HG03442 (cell line): ENCODE results near the gene SULF2.

Source experiments
- ATAC-seq: cut with Tn5 transposase; IDR thresholded peaks from one replicate; pipeline ENCODE4 v1.9.1; 2021; ENCODE audit warnings: mild to moderate bottlenecking, moderate library complexity; ENCODE audit not compliant: unreplicated experiment

Gene SULF2

DNA sequence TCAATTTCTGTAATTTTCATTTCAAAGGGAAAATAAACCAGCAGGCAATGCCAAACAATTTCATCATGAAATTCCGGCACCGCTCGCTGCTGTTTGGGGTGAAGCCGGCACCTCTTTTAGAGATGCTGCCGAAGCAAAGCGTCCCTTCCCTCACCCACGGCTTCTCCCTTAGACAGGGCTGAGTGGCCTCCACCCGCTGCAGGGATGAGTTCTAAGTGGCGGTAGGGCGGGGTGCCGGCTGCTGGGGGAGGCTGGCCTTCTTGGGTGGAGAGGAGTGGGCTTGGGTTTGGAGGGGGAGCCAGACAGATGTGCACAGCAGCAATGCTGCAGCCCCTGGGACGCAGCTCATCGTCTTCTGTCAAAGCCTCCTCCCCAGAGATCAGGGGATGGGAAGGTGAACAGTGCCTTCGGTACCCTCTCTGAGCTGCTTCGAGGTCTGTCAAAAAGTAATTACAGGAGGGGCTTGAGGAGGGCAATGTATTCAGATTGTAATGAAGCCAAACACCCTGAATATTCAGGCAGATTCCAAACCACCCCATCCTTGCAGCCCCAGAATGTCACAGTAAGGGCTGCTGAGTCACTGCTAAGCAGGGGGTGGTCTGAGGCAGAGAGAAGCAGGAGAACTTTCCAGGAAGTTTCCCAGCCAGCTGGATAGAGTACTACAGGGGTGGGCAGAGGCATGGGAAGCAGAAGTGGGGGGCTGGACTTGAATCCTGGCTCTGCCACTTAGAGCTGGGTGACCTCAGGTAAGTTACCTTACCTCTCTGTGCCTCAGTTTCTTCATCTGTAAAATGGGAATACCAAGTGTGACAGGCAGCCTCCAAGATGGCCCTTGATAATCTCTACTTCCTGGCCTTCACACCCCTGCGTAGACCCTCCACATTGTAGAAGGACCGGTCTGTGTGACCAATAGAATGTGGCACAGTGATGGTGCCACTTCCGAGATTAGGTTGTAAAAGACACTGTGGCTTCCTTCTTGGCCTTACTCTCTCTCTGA is 96.6 kb downstream of the SULF2 start:
- no peak for ATAC-seq

DNA sequence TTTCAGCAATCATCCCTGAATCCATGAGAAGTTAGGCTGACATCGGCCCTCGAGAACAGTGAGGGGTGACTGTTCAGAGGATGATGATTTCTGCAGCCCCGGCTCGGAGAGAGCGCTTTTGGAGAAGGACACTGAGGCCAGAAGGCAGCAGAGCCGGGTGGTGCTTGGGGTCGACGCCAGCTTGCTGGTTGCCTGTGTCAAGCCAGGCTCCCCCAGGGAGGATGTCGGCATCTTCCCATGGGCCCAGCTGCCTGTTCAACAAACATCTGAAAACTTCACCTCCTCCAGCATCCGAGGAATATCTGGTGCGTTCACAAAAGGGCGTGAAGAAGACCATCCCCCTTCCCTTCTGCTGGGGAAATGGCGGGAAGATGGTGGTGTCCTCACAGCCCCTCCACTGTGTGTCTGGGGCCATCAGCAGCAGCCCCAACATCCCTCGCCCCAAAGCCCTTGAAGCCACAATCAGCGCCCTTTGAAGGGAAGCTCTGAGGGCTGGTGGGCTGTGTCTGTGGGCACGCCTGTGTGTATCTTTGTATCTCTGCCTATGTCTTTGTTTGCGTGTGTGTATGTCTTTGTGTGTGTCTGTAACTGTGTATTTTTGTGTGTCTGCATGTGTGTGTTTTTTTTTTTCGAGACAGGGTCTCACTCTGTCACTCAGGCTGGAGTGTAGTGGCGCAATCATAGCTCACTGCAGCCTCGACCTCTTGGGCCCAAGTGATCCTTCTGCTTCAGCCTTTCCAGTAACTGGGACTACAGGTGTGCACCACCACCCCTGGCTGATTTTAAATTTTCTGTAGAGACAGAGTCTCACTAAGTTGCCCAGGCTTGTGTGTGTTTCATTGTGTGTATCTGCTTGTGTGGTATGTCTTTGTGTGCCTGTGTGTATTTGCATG is 97.9 kb downstream of the SULF2 start:
- ATAC-seq, result no peak

DNA sequence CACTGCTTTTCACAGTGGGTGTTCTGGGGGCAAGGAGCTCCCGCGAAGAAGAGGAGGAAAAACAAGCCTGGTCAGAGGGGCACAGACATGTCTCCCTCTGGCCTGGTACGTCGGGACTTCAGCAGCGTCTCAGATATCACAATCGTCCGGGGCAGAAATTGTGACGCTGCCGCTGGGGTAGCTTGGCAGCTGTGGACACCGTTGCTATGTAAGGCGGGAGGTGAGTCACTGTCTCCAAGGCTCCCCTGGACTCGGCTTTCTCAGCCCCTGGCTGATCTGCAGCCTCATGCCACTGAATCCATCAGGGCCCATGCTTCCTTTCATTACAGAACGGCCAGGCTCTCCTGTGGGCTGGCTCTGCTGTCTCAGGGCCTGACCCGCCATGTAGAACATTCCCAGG is 98.7 kb downstream of the SULF2 start:
- ATAC-seq, result no peak

DNA sequence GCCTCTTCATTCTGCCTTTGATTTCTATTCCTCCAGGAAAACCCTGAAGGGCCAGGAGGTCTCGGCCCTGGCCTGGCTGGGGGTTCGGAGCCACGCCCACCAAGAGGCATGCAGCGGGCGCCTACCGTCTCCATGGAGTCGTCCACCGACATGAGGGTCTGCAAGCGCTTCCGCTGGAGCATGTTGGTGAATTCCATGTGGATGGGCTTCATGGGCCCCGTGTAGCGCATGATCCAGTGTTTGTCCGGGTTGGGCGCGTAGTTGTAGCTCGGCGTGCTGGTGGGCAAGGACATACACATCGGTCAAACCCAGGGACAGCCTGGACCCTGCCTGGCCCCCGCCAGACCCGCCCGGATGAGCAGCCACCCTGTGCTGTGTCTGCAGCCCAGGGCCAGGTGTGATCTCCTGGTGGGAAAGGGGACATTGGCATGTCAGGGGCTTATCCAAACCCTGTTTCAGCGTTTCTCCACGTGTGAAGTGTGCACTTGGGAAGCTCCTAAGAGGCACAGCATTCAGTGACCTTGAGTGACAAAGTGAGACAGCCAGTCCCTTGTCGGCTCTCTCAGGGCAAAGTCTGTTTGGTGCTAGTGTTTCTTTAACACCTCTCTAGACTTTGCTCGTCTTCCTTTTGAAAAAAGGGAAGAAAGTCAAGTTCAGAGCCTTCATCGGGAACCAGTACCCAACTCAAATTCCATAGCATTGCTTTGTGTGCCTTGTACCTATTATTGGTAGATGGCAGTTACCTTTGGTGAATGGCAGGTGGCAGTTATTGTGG is 100.8 kb downstream of the SULF2 start:
- ATAC-seq, result no peak

DNA sequence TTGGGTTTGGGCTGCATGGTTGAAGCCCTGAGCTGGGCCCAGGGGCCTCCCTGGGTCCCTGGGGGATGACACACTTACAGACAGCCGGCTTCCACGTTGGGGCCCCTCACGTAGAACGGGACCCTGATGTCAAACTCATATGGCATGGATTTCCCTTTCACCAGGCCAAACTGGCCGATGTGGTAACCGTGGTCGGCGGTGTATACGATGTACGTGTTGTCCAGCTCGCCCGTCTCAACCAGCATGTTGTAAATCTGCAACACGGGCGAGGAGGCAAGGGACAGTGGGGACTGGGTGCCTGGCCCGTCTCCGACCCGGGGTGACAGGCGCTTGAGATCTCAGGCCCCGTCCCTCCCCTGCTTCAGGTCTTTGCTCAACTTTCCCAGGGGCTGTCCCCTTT is 102.4 kb downstream of the SULF2 start:
- no peak for ATAC-seq

DNA sequence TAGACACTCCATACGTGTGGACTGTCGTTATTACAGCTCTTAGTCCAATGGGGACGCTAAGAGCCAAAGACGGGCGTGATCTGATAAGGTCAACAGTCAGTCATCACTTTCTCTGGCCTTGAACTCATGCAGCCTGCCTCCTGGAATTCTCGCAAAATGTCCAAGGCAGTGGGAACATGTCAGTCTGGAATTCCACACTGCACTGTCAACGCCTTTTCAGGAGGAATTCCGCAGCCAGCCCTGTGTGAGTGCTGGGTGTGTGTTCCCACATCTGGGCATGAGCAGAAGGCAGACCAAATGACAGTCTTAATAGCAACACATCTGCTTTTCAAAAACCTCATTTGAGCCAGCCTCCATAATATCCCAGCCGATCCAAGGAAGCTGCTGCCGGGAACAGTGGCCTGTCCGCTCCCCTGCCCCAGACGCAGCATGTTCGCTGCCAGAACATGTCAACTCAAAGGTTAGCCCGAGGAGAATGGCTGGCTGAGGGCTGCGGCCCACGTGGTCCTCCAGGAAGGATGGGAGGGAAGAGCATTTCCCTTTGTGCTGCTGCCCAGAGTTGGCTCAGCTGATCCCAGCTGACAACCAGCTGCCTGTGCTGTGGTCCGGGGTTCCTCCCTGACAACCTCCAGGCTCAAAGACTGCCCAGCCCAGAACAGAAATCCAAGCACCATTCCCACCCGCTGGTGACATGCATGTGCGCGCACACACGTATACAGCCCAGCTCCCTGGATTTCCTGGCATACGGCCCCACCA is 103.1 kb downstream of the SULF2 start:
- ATAC-seq, result no peak

DNA sequence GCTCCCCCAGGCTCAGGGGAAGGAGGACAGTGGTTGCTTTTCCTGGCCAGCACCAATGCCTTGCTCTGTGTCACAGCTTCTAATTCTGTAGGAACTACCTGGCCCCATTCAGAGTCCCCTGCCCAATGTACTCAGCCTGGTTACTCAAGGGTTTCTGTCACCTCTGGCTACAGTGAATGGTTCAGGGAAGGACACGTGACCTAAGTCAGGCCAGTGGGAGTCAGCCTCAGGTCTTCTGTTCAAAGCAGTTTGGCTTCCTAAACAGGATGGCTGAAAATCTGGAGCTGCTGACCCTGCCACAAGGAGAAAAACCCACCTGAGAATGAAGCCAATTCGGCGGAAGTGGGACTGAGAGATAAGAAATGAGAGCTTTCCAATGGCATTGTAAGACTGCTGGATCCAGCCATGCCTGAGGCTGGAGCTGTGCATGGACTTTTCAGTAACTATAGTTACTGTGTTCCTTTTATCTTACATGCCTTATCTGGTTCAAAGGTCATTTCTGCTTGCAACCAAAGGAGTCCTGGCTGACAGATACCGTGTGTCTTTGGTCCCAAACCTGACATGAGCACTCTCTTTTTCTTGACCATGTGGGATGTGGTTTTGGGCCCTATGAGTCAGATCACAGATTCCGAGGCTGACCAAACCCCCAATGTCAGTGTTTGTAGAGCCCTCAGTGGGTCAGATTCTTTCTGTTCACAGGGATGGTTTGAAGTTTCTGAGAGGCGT is 104.3 kb downstream of the SULF2 start:
- no peak for ATAC-seq

DNA sequence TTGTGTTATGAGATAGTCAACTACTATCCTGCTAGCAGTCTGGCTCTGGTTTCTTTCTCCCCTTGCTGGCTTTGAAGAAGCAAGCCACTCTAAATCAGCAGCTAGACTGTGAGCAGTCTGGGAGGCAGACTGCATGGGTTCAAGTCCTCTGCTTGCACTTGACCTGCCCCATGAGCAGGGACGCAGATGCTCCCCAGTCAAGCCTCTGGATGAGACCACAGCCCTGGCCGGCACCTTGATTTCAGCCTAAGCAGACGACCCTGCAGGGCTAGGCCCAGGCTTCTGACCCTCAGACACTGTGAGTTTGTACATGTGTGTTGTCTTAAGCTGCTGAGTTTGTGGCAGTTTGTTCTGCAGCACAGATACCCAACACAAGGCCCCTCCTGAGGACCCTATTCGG is 105.8 kb downstream of the SULF2 start:
- no peak for ATAC-seq

DNA sequence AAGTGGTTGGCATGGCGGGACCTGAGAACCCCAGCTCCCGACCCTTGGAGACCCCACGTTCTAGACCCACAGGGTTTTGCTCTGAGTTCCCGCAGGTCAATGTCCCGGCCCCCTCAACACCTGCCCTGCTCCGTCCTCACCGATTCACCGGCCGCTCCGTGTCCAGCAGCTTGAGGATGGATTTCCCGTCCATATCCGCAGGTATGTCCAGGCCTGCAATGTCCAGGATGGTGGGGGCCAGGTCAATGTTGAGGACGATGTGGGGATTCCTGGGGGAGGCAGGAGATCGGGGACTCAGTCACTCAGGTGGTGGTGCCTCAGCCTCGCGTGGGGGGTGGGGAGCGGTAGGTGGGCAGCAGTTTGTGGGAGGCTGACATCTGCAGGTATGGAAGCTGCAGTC is 106.7 kb downstream of the SULF2 start:
- no peak for ATAC-seq

DNA sequence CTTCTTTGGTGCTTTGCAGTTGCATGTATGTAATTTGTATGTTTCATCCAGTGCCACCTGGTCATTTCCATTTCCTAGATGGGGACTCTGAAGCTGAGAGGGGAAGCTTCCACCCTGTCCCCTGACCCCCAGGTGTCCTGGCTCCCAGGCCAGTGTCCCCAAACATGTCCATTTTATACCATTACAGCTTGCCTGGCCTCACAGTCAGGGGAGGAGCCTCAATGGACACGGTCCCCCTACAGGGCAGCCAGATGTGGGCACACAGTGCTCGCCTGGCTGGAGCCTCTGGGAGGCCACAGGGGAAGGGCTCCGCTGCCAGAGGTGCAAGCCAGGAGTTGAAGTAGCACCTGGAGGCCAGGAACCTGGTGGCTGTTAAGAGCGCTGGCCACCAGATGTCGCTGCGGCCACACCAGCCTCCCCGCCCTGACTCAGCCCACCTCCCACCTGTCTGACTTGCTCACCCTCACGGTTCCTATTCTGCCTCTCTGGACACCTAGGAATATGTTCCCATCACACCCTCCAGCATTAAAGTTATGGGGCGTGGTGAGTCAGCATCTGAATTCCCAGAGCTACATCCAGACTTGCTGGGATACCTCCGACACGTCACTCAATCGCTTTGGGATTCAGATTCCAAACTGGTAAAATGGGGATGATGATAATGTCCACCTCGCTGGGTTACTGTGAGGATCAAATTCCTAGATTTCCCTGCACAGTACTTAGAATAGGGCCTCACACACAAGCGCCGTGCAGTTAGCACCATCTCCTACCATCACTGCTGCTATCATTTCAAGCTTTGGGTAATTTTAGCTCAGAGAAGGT is 107.4 kb downstream of the SULF2 start:
- no peak for ATAC-seq

DNA sequence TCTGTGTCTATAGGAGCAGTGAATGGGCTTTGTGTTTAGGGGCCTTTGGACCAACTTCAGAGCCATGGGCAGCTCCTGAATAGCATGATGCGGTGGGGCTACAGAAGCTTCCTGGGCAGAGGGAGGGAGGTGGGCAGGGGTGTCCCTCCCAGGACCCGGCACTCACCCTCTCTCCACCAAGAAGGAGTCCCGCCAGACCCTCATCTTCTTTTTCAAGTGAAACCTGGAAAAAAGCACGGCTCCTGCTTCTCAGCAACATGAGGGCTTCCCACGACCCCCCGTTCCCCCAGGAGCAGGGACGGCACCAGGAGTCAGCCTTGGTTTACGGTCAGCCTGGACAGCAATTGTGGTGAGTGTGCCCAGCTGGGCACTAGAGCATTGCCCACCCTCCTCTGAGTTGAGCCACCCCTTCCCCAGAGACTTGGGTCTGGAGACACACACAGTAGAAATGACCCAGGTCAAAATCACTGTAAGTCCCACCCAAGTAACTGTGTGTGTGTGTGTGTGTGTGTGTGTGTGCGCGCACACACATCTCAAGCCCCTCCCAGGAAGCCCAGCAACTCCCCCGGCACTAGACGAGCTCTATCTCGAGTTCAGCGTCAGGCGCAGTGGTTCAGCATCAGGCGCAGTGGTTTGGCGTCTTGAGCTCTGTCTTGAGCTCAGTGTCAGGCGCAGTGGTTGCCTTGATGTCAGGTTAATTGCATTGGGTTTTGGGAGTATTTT is 108.2 kb downstream of the SULF2 start:
- no peak for ATAC-seq

DNA sequence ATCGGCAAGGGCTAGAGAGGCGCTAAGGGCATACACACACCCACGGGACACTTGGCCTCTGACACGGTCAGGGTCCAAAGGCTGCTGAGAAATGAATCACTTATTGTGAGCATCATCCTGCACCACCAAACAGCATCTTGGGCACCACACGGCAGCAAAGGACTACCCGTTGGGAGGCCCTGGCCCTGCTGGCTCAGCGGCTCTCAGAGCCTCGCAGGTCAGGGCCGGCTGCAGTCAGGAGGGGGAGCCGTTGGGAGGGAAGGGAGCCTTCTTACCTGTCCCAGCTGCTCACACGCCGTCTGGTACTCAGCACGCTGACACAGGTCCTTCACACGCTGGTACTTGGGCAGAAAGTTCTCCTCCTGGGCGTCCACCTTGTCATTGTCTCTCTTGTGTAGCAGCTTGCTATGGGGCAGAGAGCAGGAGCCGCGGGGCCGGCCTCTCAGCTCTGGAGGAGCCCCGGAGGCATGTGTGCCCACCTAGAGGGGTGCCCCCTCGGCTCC is 109.0 kb downstream of the SULF2 start:
- no peak for ATAC-seq

DNA sequence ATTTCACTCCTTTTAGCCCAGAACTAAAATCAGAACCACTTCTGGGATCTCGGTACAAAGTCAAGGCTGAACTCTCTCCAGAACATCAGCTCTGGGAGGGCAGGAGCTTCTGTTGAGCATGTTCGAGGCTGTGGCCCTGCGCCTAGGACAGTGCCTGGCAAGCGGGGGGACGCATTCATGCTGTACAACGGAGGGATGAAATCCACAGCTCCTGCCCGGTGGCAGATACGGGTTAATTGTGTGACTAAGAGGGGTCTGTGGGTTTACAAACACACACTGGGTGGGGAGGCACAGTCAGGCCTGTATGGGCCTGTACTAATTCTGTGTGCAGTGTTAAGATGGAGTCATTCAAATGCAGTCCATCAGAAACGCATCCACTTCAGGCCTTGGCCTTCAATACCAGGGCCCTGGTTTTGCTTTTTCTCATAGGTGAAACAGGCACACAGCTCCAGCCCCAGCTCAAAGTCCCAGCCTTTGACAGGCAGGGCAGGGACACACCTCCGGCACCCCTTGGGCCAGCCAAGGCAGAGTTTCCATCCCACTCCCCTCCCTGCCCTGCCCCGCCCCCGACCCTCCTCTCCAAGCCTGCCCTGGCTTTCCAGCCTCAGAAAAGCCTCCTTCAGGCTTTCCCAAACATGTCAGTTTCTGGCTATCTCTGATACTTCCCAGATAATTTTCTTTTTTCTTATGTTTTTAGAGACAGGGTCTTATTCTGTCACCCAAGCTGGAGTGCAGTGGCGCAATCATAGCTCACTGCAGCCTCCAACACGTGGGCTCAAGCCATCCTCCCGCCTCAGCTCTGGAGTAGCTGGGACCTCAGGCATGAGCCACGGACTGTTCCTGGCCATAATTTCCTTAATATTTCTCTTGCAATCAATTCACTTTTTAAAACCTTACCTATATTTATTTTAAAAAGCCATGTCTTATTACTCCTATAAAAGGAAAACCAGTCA is 109.8 kb downstream of the SULF2 start:
- ATAC-seq, result no peak

DNA sequence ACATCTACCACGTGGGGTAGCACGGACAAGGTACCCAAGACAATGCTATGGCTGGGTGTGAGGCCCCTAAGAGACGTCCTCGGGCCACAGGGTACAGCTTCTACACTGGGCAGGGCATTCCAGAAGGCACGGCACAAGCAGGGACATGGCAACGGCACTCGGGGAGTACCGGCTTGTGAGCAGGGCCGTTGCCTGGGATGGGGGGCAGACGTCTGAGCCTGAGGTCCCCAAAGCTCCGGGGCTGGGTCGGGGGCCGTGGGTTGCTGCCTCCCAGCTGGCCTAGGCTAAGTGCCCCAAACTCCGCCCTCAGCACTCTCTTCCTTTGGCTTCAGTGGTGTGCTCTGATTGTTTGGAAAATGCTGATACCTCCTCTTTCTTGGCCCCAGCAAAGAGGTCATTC is 110.6 kb downstream of the SULF2 start:
- no peak for ATAC-seq

DNA sequence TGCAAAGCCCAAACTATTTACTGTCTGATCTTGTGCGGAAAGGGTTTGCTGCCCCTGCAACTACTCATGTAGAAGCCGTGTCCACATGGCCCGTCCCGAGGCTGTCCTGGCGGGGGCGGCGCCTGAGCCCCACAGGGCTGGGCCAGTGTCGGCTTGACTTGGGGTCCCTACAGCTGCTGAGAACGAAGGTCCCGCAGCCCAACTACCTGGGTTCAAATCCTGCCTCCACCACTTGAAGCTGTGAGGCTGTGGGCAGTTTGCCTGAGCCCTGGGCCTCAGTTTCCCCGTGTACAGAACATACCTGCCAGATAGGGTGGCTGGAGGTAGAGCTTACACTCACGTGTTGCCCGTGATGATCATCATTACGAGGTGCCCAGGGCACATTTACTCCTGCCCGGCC is 111.1 kb downstream of the SULF2 start:
- no peak for ATAC-seq

DNA sequence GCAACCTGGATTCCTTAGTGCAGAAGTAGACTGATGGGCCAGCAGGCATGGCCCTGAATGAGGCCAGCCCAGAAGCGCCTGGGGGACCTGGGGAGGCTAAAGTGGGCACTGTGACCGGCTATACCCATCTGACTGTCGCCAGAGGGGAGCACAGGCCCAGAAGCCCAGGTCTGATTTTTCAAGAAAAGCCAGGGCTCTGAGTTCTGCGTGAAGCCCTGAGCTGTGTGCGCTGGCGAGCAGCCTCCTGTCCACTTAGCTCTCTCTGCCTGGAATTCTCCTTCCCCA is 111.7 kb downstream of the SULF2 start:
- no peak for ATAC-seq
